CD14-positive monocyte (primary cell): ENCODE results near the gene ZDHHC17. TPM values are rescaled to one million over a fixed set of nuclear protein-coding genes. Genes with fewer than 3 reads are reported as not detected.

ENCODE experiments used
- DNase-seq, 3 donors: peaks; one replicate each; pipeline ENCODE4 v3.0.0-alpha.2; 2011 to 2022
- H2AFZ ChIP-seq: 2 replicates; pipeline ENCODE4 v1.6.0; 2012; ENCODE audit warnings: mild to moderate bottlenecking, low read depth, low read length, inconsistent platforms; ENCODE audit not compliant: insufficient read depth, poor library complexity, severe bottlenecking
- H3K27ac ChIP-seq, 2 donors: 1 replicate in 1 of 2; 2 replicates in 1 of 2; pipeline ENCODE4 v1.5.1; 2012 to 2013; ENCODE audit warnings: low read length in 2 of 2, control low read depth in 1 of 2, inconsistent platforms in 1 of 2, low read depth in 1 of 2, mild to moderate bottlenecking in 1 of 2
- H3K27me3 ChIP-seq, 2 donors: one replicate each; pipeline versions ENCODE4 v1.6.0 to v1.6.1; 2011 to 2013; ENCODE audit warnings: low read length in 2 of 2; ENCODE audit not compliant: control insufficient read depth in 2 of 2, insufficient read depth in 2 of 2
- H3K36me3 ChIP-seq, 2 donors: replicated peaks in 1 of 2; 1 replicate in 1 of 2; 2 replicates in 1 of 2; pipeline versions ENCODE4 v1.5.1 to v1.6.1; 2012 to 2013; ENCODE audit warnings: low read length in 2 of 2, control low read depth in 1 of 2, inconsistent platforms in 1 of 2, mild to moderate bottlenecking in 1 of 2; ENCODE audit not compliant: insufficient read depth in 2 of 2, control insufficient read depth in 1 of 2
- H3K4me1 ChIP-seq, 2 donors: 1 replicate in 1 of 2; 2 replicates in 1 of 2; pipeline versions ENCODE4 v1.5.1 to v1.6.1; 2012 to 2013; ENCODE audit warnings: low read length in 2 of 2, control low read depth in 1 of 2, inconsistent platforms in 1 of 2, mild to moderate bottlenecking in 1 of 2, moderate library complexity in 1 of 2; ENCODE audit not compliant: insufficient read depth in 2 of 2, control insufficient read depth in 1 of 2
- H3K4me2 ChIP-seq: replicated peaks from 2 replicates; pipeline ENCODE3; 2012; ENCODE audit warnings: low read length, moderate library complexity, mild to moderate bottlenecking; ENCODE audit not compliant: poor library complexity, severe bottlenecking; ENCODE audit errors: extremely low read depth
- H3K4me3 ChIP-seq, 3 experiments: fragments of 200-600 bp in 1 of 3; sonication (generic) in 1 of 3; replicated peaks in 1 of 3; 1 replicate in 2 of 3; 2 replicates in 1 of 3; pipeline ENCODE4 v1.5.1; 2011 to 2013; ENCODE audit warnings: low read length in 3 of 3, mild to moderate bottlenecking in 3 of 3, control low read depth in 2 of 3, low read depth in 2 of 3, inconsistent platforms in 1 of 3, moderate library complexity in 1 of 3
- H3K79me2 ChIP-seq: 2 replicates; pipeline ENCODE4 v1.6.0; 2012; ENCODE audit warnings: mild to moderate bottlenecking, control low read depth, inconsistent platforms, low read length, moderate library complexity; ENCODE audit not compliant: insufficient read depth
- H3K9ac ChIP-seq: 2 replicates; pipeline ENCODE4 v1.6.0; 2017; ENCODE audit warnings: low read length, mild to moderate bottlenecking; ENCODE audit not compliant: insufficient read depth, poor library complexity, severe bottlenecking
- H3K9me3 ChIP-seq, 2 donors: replicated peaks in 1 of 2; 1 replicate in 1 of 2; 2 replicates in 1 of 2; pipeline versions ENCODE4 v1.5.1 to v1.6.1; 2012 to 2013; ENCODE audit warnings: low read length in 2 of 2, control low read depth in 1 of 2; ENCODE audit not compliant: control insufficient read depth in 1 of 2, insufficient read depth in 1 of 2
- H4K20me1 ChIP-seq: 2 replicates; pipeline ENCODE4 v1.6.0; 2012; ENCODE audit warnings: mild to moderate bottlenecking, low read length, control low read depth, moderate library complexity; ENCODE audit not compliant: insufficient read depth
- H3K27ac Mint-ChIP-seq, 7 donors: one replicate each; pipeline ENCODE4 v1.8.0; 2020; ENCODE audit warnings: mild to moderate bottlenecking in 7 of 7, mixed read lengths in 7 of 7, moderate library complexity in 6 of 7, inconsistent platforms in 2 of 7
- H3K27me3 Mint-ChIP-seq, 3 donors: one replicate each; pipeline ENCODE4 v1.8.0; 2021 to 2022; ENCODE audit warnings: low read depth in 3 of 3, mild to moderate bottlenecking in 3 of 3, mixed read lengths in 3 of 3, moderate library complexity in 3 of 3, inconsistent platforms in 1 of 3
- H3K36me3 Mint-ChIP-seq, 2 donors: one replicate each; pipeline ENCODE4 v1.8.0; 2020; ENCODE audit warnings: mixed read lengths in 2 of 2, inconsistent platforms in 1 of 2, mild to moderate bottlenecking in 1 of 2
- H3K4me1 Mint-ChIP-seq: one replicate; pipeline ENCODE4 v1.8.0; 2020; ENCODE audit warnings: mild to moderate bottlenecking, mixed read lengths
- H3K4me3 Mint-ChIP-seq, 2 donors: one replicate each; pipeline ENCODE4 v1.8.0; 2020; ENCODE audit warnings: mild to moderate bottlenecking in 2 of 2, mixed read lengths in 2 of 2, moderate library complexity in 1 of 2
- H3K9me3 Mint-ChIP-seq, 7 donors: one replicate each; pipeline ENCODE4 v1.8.0; 2020 to 2022; ENCODE audit warnings: mixed read lengths in 7 of 7, mild to moderate bottlenecking in 6 of 7, moderate library complexity in 6 of 7, inconsistent platforms in 2 of 7
- CTCF ChIP-seq: fragments of 200-600 bp; IDR thresholded peaks from one replicate; pipeline ENCODE4 v1.8.0; 2022; ENCODE audit warnings: antibody characterized with exemption, mild to moderate bottlenecking
- WGBS: methylation state at CpG from one replicate; pipeline ENCODE4 v1.1.5; 2013; ENCODE audit warnings: missing lambda C conversion rate; ENCODE audit not compliant: insufficient coverage; 5-methylcytosine and 5-hydroxymethylcytosine counted together
- intact Hi-C, 2 donors: fragments of 100-400 bp; cut with micrococcal nuclease; formaldehyde crosslinking; loops; one replicate each; pipeline versions ENCODE4 v1.15.0 to v1.15.1; 2023
- polyA plus RNA-seq, 3 donors: library from polyadenylated mRNA; depleted of rRNA in 1 of 3; unstranded in 2 of 3; stranded (reverse) in 1 of 3; fragments of 300-500 nt in 2 of 3; fragments of >200 nt in 1 of 3; fragmentation: Illumina TruSeq in 2 of 3; gene quantifications; 1 replicate in 2 of 3; 2 replicates in 1 of 3; pipeline ENCODE4 v1.2.3, GENCODE V29; 2012 to 2021

ZDHHC17 gene
- polyA plus RNA-seq, 3 donors, result 4.6 to 31.4 (median 9.3) TPM

- Mint-ChIP-seq H3K4me1 (peaks cover 15% of the 10 kb centered on the region), H3K9me3 (peaks cover 0 to 12% (median 6%) of the 10 kb centered on the region in 7 donors), H3K27ac (no peak overlapping the region), H3K4me3 (peak overlapping the region; percentile 84 to 96), H3K27me3 (peaks cover 45 to 52% (median 48%) of the 10 kb centered on the region in 3 donors), H3K36me3 (peaks cover 0 to 5% of the 10 kb centered on the region in 2 donors)
- no peak overlapping the region for H3K27ac ChIP-seq
- H3K27me3 ChIP-seq, result peaks cover 31 to 48% of the 10 kb centered on the region in 2 donors
- no peak for DNase-seq
- no peaks in the 10 kb centered on the region for H4K20me1 ChIP-seq
- peak overlapping the region; percentile 85 for H3K4me2 ChIP-seq
- peak overlapping the region; percentile 64 for H3K9ac ChIP-seq
- no peaks in the 10 kb centered on the region for H3K9me3 ChIP-seq
- peak overlapping the region; percentile 83 for H2AFZ ChIP-seq
- TF ChIP-seq CTCF, result peak; percentile 4
- WGBS, result 25% methylated on average over 2 of the region's 13 CpGs
- peaks cover 12 to 16% of the 10 kb centered on the region in 2 donors for H3K4me1 ChIP-seq
- no peaks in the 10 kb centered on the region for H3K36me3 ChIP-seq
- intact Hi-C loops, result no loop called here
- H3K79me2 ChIP-seq, result no peaks in the 10 kb centered on the region
- peak overlapping the region in 1 of 3 experiments; percentile 79 for H3K4me3 ChIP-seq
Measured at GRCh38 chr12:76879710-76880518, 116.0 kb downstream of the ZDHHC17 start.

- no peaks in the 10 kb centered on the region for H3K36me3 ChIP-seq
- peaks cover 31 to 48% of the 10 kb centered on the region in 2 donors for H3K27me3 ChIP-seq
- TF ChIP-seq CTCF, result no peak
- no peak for DNase-seq
- intact Hi-C loops, result no loop called here
- peak overlapping the region in 1 of 2 donors; percentile 36 for H3K4me3 Mint-ChIP-seq
- H3K27ac ChIP-seq, result no peak overlapping the region
- peaks cover 12 to 16% of the 10 kb centered on the region in 2 donors for H3K4me1 ChIP-seq
- H2AFZ ChIP-seq, result no peak overlapping the region
- no peaks in the 10 kb centered on the region for H3K79me2 ChIP-seq
- H3K9me3 Mint-ChIP-seq, result peaks cover 0 to 12% (median 6%) of the 10 kb centered on the region in 7 donors
- H3K27ac Mint-ChIP-seq, result no peak overlapping the region
- H3K4me1 Mint-ChIP-seq, result peaks cover 15% of the 10 kb centered on the region
- no peak overlapping the region for H3K9ac ChIP-seq
- no peaks in the 10 kb centered on the region for H3K9me3 ChIP-seq
- H3K4me2 ChIP-seq, result no peak overlapping the region
- H3K27me3 Mint-ChIP-seq, result peaks cover 45 to 52% (median 48%) of the 10 kb centered on the region in 3 donors
- peaks cover 0 to 5% of the 10 kb centered on the region in 2 donors for H3K36me3 Mint-ChIP-seq
- no CpG with 5 or more reads among the region's 7 CpGs for WGBS
- H3K4me3 ChIP-seq, result no peak overlapping the region
- H4K20me1 ChIP-seq, result no peaks in the 10 kb centered on the region
Measured at GRCh38 chr12:76880519-76881023, 116.7 kb downstream of the ZDHHC17 start.
